Stimulated activated CD4-positive, alpha-beta T cell treated with anti-CD3 and anti-CD28 coated beads, Interleukin-12 subunit alpha, Interleukin-12 subunit beta, amount 100 ng/mL, for 24 hours (primary cell): ENCODE measurements around the gene SUSD3.

ENCODE experiments used
- DNase-seq, 2 experiments: peaks; one replicate each; pipeline ENCODE4 v3.0.0-alpha.2; 2020; ENCODE audit warnings: low read depth in 2 of 2

SUSD3 gene

GRCh38 chr9:93076101-93076791 is 17.7 kb downstream of the SUSD3 start:
- DNase-seq: no peak

GRCh38 chr9:93076792-93077128 is 18.3 kb downstream of the SUSD3 start:
- no peak for DNase-seq

GRCh38 chr9:93077367-93077766 is 18.9 kb downstream of the SUSD3 start:
- DNase-seq: no peak

- DNase-seq: no peak
These were observed 19.3 kb downstream of the SUSD3 start for GRCh38 chr9:93077811-93078210.

GRCh38 chr9:93079371-93079770 is 20.9 kb downstream of the SUSD3 start:
- no peak for DNase-seq

- no peak for DNase-seq
These were observed 21.9 kb downstream of the SUSD3 start for GRCh38 chr9:93080406-93080805.

- no peak for DNase-seq
These were observed 22.6 kb downstream of the SUSD3 start for GRCh38 chr9:93081081-93081529.

- no peak for DNase-seq
These were observed 23.4 kb downstream of the SUSD3 start for GRCh38 chr9:93081931-93082330.

GRCh38 chr9:93082841-93083411 is 24.4 kb downstream of the SUSD3 start:
- no peak for DNase-seq

GRCh38 chr9:93083592-93084470 is 25.3 kb downstream of the SUSD3 start:
- no peak for DNase-seq

- DNase-seq: no peak
These were observed 26.0 kb downstream of the SUSD3 start for GRCh38 chr9:93084471-93084881.

- no peak for DNase-seq
These were observed 27.2 kb downstream of the SUSD3 start for GRCh38 chr9:93085676-93086075.

GRCh38 chr9:93086447-93087224 is 28.1 kb downstream of the SUSD3 start:
- DNase-seq: no peak

- no peak for DNase-seq
These were observed 29.6 kb downstream of the SUSD3 start for GRCh38 chr9:93087971-93088655.

GRCh38 chr9:93088656-93089015 is 30.1 kb downstream of the SUSD3 start:
- no peak for DNase-seq

GRCh38 chr9:93089024-93089423 is 30.5 kb downstream of the SUSD3 start:
- no peak for DNase-seq

GRCh38 chr9:93089481-93089991 is 31.0 kb downstream of the SUSD3 start:
- DNase-seq: no peak

GRCh38 chr9:93090091-93090655 is 31.7 kb downstream of the SUSD3 start:
- DNase-seq: no peak

- no peak for DNase-seq
These were observed 32.6 kb downstream of the SUSD3 start for GRCh38 chr9:93091056-93091452.

- DNase-seq: peak; percentile 51 to 58
These were observed 33.1 kb downstream of the SUSD3 start for GRCh38 chr9:93091453-93092081.
